Astrocyte (in vitro differentiated cells and primary cell): ENCODE results near the gene NSFL1C.

Source experiments
- CTCF ChIP-seq: IDR thresholded peaks from 2 replicates; pipeline ENCODE4 v1.5.1; 2011; ENCODE audit warnings: low read depth, mild to moderate bottlenecking, inconsistent platforms, low read length, moderate library complexity; ENCODE audit not compliant: insufficient read depth
- EZH2 ChIP-seq: IDR thresholded peaks from 2 replicates; pipeline ENCODE4 v1.6.1; 2012; ENCODE audit warnings: mild to moderate bottlenecking, low read length, inconsistent platforms; ENCODE audit not compliant: insufficient read depth

DNA sequence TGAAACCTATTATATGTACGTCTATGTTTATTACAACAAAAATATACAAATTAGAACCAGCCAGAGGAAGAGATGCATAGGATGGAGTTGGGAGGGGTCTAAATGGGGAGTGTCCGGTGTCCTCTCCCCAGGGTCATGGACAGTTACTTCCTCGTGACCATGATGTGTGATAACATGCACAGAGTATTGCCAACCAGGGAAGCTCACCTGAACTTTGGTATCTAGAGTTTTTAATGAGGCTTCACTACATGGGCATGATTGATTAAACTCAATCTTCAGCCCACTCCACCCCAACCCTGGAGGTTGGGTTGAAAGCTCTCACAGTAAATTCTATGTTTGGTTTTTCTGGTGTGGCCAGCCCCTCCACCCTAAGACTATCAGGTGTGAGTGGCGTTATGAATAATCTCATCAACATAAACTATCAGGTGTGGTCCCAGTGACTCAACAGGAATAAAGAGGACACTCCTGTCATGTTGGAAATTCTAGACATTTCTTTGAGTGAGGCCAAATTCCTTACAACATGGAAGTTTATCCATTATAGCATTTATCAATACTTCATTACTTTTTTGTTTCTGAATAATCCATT lies 37.4 kb downstream of the NSFL1C start:
- TF ChIP-seq CTCF: no peak
- TF ChIP-seq EZH2: no peak
